OCI-LY1 (cell line): ENCODE results near the gene WNT9A.

Experiments
- H2AFZ ChIP-seq: fragments of 200-600 bp; sonication (generic), shearing (Covaris generic); 2 replicates; pipeline ENCODE4 v1.6.0; 2014; ENCODE audit warnings: antibody characterized with exemption, mild to moderate bottlenecking, low read length
- H3F3A ChIP-seq: fragments of 200-600 bp; sonication (generic), shearing (Covaris generic); 2 replicates; pipeline ENCODE4 v1.6.0; 2014; ENCODE audit warnings: mild to moderate bottlenecking, antibody characterized with exemption, low read length, moderate library complexity; ENCODE audit not compliant: insufficient read depth
- H3K27ac ChIP-seq: fragments of 200-600 bp; sonication (generic); 2 replicates; pipeline ENCODE4 v1.5.1; 2014; ENCODE audit warnings: low read length, mixed run types, mild to moderate bottlenecking, low read depth; ENCODE audit not compliant: poor library complexity, severe bottlenecking
- H3K27me3 ChIP-seq: fragments of 200-600 bp; sonication (generic); 2 replicates; pipeline ENCODE4 v1.6.0; 2014; ENCODE audit warnings: antibody characterized with exemption, mild to moderate bottlenecking, low read length, moderate library complexity; ENCODE audit not compliant: insufficient read depth
- H3K36me3 ChIP-seq: fragments of 200-600 bp; sonication (generic); 2 replicates; pipeline ENCODE4 v1.6.1; 2014; ENCODE audit warnings: mild to moderate bottlenecking, antibody characterized with exemption, low read length, moderate library complexity, mixed read lengths; ENCODE audit not compliant: insufficient read depth
- H3K4me1 ChIP-seq: fragments of 200-600 bp; sonication (generic); 2 replicates; pipeline ENCODE4 v1.5.1; 2014; ENCODE audit warnings: mild to moderate bottlenecking, low read length, moderate library complexity; ENCODE audit not compliant: insufficient read depth, severe bottlenecking
- H3K4me2 ChIP-seq: fragments of 200-600 bp; sonication (generic), shearing (Covaris generic); 2 replicates; pipeline ENCODE4 v1.6.1; 2014; ENCODE audit warnings: low read length
- H3K4me3 ChIP-seq: fragments of 200-600 bp; sonication (generic); 2 replicates; pipeline ENCODE4 v1.5.1; 2014; ENCODE audit warnings: low read length, low read depth, mild to moderate bottlenecking, mixed read lengths; ENCODE audit not compliant: poor library complexity, severe bottlenecking
- H3K79me2 ChIP-seq: fragments of 200-600 bp; shearing (Covaris generic); 2 replicates; pipeline ENCODE4 v1.6.1; 2016; ENCODE audit warnings: mixed run types, low read length, mixed read lengths; ENCODE audit not compliant: insufficient read depth
- H3K9ac ChIP-seq: fragments of 200-600 bp; sonication (generic), shearing (Covaris generic); 2 replicates; pipeline ENCODE4 v1.6.1; 2014; ENCODE audit warnings: mild to moderate bottlenecking, low read length, mixed read lengths
- H3K9me2 ChIP-seq: fragments of 200-600 bp; sonication (generic), shearing (Covaris generic); 2 replicates; pipeline ENCODE4 v1.6.1; 2014; ENCODE audit warnings: low read depth, mild to moderate bottlenecking, low read length, mixed read lengths
- H3K9me3 ChIP-seq: fragments of 200-600 bp; shearing (Covaris generic); 2 replicates; pipeline ENCODE4 v1.6.1; 2014; ENCODE audit warnings: low read length, mixed read lengths
- H4K20me1 ChIP-seq: fragments of 200-600 bp; sonication (generic), shearing (Covaris generic); 2 replicates; pipeline ENCODE4 v1.6.0; 2016; ENCODE audit warnings: mild to moderate bottlenecking, low read length; ENCODE audit not compliant: insufficient read depth
- CTCF ChIP-seq: fragments of 200-600 bp; sonication (generic), shearing (Covaris generic); IDR thresholded peaks from 2 replicates; pipeline ENCODE4 v1.5.1; 2017; ENCODE audit warnings: mild to moderate bottlenecking, antibody characterized with exemption, low read length, moderate library complexity, mixed read lengths
- EZH2 ChIP-seq: fragments of 200-600 bp; sonication (generic), shearing (Covaris generic); IDR thresholded peaks from 2 replicates; pipeline ENCODE4 v1.8.0; 2017; ENCODE audit warnings: borderline replicate concordance, mixed run types, mild to moderate bottlenecking, antibody characterized with exemption, low read length, moderate library complexity, mixed read lengths

The WNT9A gene

GRCh38 chr1:227886503-227886961, 61.2 kb downstream of the WNT9A start:
- H3K4me1 ChIP-seq = no peaks in the 10 kb centered on the region
- no peaks in the 10 kb centered on the region for H3K79me2 ChIP-seq
- H3K27me3 ChIP-seq = no peaks in the 10 kb centered on the region
- TF ChIP-seq CTCF = no peak
- TF ChIP-seq EZH2 = no peak
- H2AFZ ChIP-seq = no peak overlapping the region
- H3K9me2 ChIP-seq = no peaks in the 10 kb centered on the region
- no peak overlapping the region for H3K4me2 ChIP-seq
- no peaks in the 10 kb centered on the region for H3K36me3 ChIP-seq
- H3K9me3 ChIP-seq = no peaks in the 10 kb centered on the region
- H3K9ac ChIP-seq = no peak overlapping the region
- no peak overlapping the region for H3K4me3 ChIP-seq
- no peaks in the 10 kb centered on the region for H4K20me1 ChIP-seq
- no peak overlapping the region for H3K27ac ChIP-seq
- no peaks in the 10 kb centered on the region for H3F3A ChIP-seq

- H2AFZ ChIP-seq = no peak overlapping the region
These were observed 61.9 kb downstream of the WNT9A start for GRCh38 chr1:227885648-227886502.

GRCh38 chr1:227885135-227885647, 62.5 kb downstream of the WNT9A start:
- Histone ChIP-seq H3K4me1 (no peaks in the 10 kb centered on the region), H3K27ac (no peak overlapping the region), H3K79me2 (no peaks in the 10 kb centered on the region), H3F3A (no peaks in the 10 kb centered on the region), H3K9me2 (no peaks in the 10 kb centered on the region), H3K36me3 (no peaks in the 10 kb centered on the region), H2AFZ (no peak overlapping the region), H3K4me2 (no peak overlapping the region), H3K27me3 (no peaks in the 10 kb centered on the region), H3K9me3 (no peaks in the 10 kb centered on the region), H3K4me3 (no peak overlapping the region), H3K9ac (no peak overlapping the region), H4K20me1 (no peaks in the 10 kb centered on the region)
- TF ChIP-seq CTCF (no peak), EZH2 (no peak)

More at GRCh38 chr1:227885648-227886502, 61.9 kb downstream of the WNT9A start:
- no peak overlapping the region for H3K4me2 ChIP-seq
- no peaks in the 10 kb centered on the region for H3K9me3 ChIP-seq
- no peaks in the 10 kb centered on the region for H3K9me2 ChIP-seq
- no peak overlapping the region for H3K4me3 ChIP-seq
- H4K20me1 ChIP-seq = no peaks in the 10 kb centered on the region
- H3K9ac ChIP-seq = no peak overlapping the region
- H3K27me3 ChIP-seq = no peaks in the 10 kb centered on the region
- TF ChIP-seq EZH2 (no peak), CTCF (no peak)
- no peak overlapping the region for H3K27ac ChIP-seq
- H3K36me3 ChIP-seq = no peaks in the 10 kb centered on the region
- H3K4me1 ChIP-seq = no peaks in the 10 kb centered on the region
- H3F3A ChIP-seq = no peaks in the 10 kb centered on the region
- no peaks in the 10 kb centered on the region for H3K79me2 ChIP-seq
